22Rv1 (cell line): ENCODE results near the gene NOD1.
"Not testable (repeated sequence)": the region's sequence is repeated elsewhere in the genome, so short reads cannot be mapped to it uniquely, and the experiment has no call there.

ENCODE experiments used
- H3K27ac ChIP-seq: fragments of 450-650 bp; 2 replicates; pipeline ENCODE4 v1.5.1; 2017
- CTCF ChIP-seq: fragments of 450-650 bp; IDR thresholded peaks from 2 replicates; pipeline ENCODE4 v1.5.1; 2017; ENCODE audit warnings: mild to moderate bottlenecking
- ZFX ChIP-seq: fragments of 450-650 bp; IDR thresholded peaks from 2 replicates; pipeline ENCODE4 v1.6.1; 2017; ENCODE audit warnings: antibody characterized with exemption, borderline replicate concordance

NOD1 gene

DNA sequence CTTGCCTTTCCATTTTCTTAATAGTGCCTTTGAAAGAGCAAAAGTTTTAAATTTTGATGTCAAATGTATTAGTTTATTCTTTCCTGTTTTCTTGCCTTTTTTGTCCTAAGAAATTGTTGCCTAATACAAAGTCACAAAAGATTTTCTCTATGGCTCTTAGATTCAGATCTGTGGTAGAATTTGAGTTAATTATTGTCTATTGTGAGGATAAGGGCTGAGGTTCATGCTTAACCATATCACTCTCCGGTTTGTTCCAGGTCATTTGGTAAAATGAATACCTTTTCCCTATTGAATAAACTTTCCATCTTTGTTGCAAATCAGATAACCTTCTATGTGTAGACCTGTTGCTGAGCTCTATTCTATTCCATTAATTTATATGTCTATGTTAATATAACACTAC lies 96.0 kb downstream of the NOD1 start:
- TF ChIP-seq ZFX = no peak
- TF ChIP-seq CTCF = no peak
- H3K27ac ChIP-seq = no peak overlapping the region

DNA sequence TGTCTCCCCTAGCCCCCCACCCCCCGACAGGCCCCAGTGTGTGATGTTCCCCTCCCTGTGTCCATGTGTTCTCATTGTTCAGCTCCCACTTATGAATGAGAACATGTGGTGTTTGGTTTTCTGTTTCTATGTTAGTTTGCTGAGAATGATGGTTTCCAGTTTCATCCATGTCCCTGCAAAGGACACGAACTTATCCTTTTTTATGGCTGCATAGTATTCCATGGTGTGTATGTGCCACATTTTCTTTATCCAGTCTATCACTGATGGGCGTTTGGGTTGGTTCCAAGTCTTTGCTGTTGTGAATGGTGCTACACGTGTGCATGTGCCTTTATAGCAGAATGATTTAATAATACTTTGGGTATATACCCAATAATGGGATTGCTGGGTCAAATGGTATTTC lies 97.8 kb downstream of the NOD1 start:
- H3K27ac ChIP-seq = not testable (repeated sequence)

DNA sequence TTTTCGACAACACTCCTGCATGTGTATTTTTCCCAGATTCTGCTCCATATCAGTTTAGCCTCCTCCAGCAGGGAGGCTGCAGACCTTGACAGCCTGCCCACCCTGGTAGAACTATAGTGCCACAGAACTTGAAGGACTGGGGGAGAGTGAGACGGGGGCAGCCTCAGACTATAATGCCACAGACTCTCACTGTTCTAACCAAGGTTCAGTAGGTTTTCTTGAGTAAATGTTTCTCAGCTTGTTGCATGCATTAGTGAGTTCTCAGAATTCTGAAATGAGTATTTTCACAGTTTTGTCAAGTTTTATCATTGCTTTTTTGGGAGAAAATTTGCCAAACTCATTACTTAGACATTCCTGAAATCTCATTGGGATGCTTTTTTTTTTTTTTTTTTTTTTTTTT lies 98.3 kb downstream of the NOD1 start:
- no peak for TF ChIP-seq ZFX
- TF ChIP-seq CTCF = no peak
- H3K27ac ChIP-seq = no peak overlapping the region

DNA sequence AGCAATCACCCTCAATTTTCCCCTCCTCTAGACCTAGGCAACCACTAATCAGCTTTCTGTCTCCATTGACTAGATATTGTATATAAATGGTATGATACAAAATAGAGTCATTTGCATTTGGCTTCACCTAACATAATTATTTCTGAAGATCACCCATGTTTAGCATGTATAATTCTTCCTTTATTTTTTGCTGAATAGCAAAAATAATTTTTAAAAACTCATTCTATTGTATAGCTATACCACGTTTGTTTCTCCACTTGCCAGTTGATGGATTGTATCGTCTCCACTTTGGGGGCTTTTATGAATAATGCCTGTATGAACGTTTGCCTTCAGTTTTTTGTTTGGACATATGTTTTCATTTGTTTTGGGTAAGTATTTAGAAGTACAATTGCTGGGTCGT lies 98.8 kb downstream of the NOD1 start:
- H3K27ac ChIP-seq = no peak overlapping the region
- no peak for TF ChIP-seq CTCF
- no peak for TF ChIP-seq ZFX

GRCh38 chr7:30379131-30379530 lies 99.5 kb downstream of the NOD1 start:
- no peak for TF ChIP-seq CTCF
- no peak for TF ChIP-seq ZFX
- no peak overlapping the region for H3K27ac ChIP-seq

GRCh38 chr7:30378275-30378674 lies 100.3 kb downstream of the NOD1 start:
- H3K27ac ChIP-seq = no peak overlapping the region
- no peak for TF ChIP-seq CTCF
- TF ChIP-seq ZFX = no peak
